Central memory CD8-positive, alpha-beta T cell (primary cell): ENCODE measurements around the gene TPRKB.
"Not testable (repeated sequence)": the region's sequence is repeated elsewhere in the genome, so short reads cannot be mapped to it uniquely, and the experiment has no call there.

Experiments used
- ATAC-seq: fragments of 150-1000 bp; cut with Tn5 transposase; replicated peaks from 2 replicates; pipeline ENCODE4 v1.10.0; 2022; ENCODE audit warnings: mild to moderate bottlenecking, moderate FRiP score, moderate number of reproducible peaks; ENCODE audit not compliant: poor library complexity, severe bottlenecking; ENCODE audit errors: extremely low read depth
- DNase-seq, 2 donors: peaks; one replicate each; pipeline ENCODE4 v3.0.0; 2021; ENCODE audit warnings: low spot score in 2 of 2
- H3K27ac Mint-ChIP-seq: one replicate; pipeline ENCODE4 v1.8.0; 2022; ENCODE audit warnings: low read depth, mild to moderate bottlenecking, moderate library complexity, mixed read lengths
- H3K27me3 Mint-ChIP-seq: one replicate; pipeline ENCODE4 v1.8.0; 2022; ENCODE audit warnings: mixed read lengths
- H3K36me3 Mint-ChIP-seq: one replicate; pipeline ENCODE4 v1.8.0; 2022; ENCODE audit warnings: mild to moderate bottlenecking, moderate library complexity, mixed read lengths; ENCODE audit not compliant: insufficient read depth
- H3K4me1 Mint-ChIP-seq: one replicate; pipeline ENCODE4 v1.8.0; 2022; ENCODE audit warnings: mixed read lengths
- H3K4me3 Mint-ChIP-seq: one replicate; pipeline ENCODE4 v1.8.0; 2022; ENCODE audit warnings: mild to moderate bottlenecking, moderate library complexity, mixed read lengths
- H3K9me3 Mint-ChIP-seq: one replicate; pipeline ENCODE4 v1.8.0; 2022; ENCODE audit warnings: mixed read lengths

TPRKB gene

GRCh38 chr2:73728043-73728442 lies 9.1 kb downstream of the TPRKB start:
- Mint-ChIP-seq H3K27me3 (no peaks in the 10 kb centered on the region), H3K4me3 (no peak overlapping the region), H3K9me3 (no peaks in the 10 kb centered on the region), H3K27ac (no peak overlapping the region), H3K36me3 (peaks cover 27% of the 10 kb centered on the region), H3K4me1 (no peaks in the 10 kb centered on the region)
- no peak for ATAC-seq
- no peak for DNase-seq

GRCh38 chr2:73726657-73727056 lies 10.5 kb downstream of the TPRKB start:
- not testable (repeated sequence) for H3K27me3 Mint-ChIP-seq, H3K27ac Mint-ChIP-seq, H3K4me1 Mint-ChIP-seq, H3K9me3 Mint-ChIP-seq, ATAC-seq, H3K4me3 Mint-ChIP-seq, DNase-seq
- H3K36me3 Mint-ChIP-seq = peaks cover 21% of the 10 kb centered on the region

- Mint-ChIP-seq H3K27ac (no peak overlapping the region), H3K9me3 (no peaks in the 10 kb centered on the region), H3K4me3 (no peak overlapping the region), H3K36me3 (no peaks in the 10 kb centered on the region), H3K4me1 (peaks cover 5% of the 10 kb centered on the region), H3K27me3 (peaks cover 34% of the 10 kb centered on the region)
- ATAC-seq = no peak
- no peak for DNase-seq
Observed at GRCh38 chr2:73718851-73719621, 18.1 kb downstream of the TPRKB start.

GRCh38 chr2:73718421-73718820 lies 18.7 kb downstream of the TPRKB start:
- ATAC-seq (no peak), DNase-seq (no peak)
- H3K27me3 Mint-ChIP-seq = peaks cover 40% of the 10 kb centered on the region
- H3K4me1 Mint-ChIP-seq = peaks cover 5% of the 10 kb centered on the region
- H3K4me3 Mint-ChIP-seq = no peak overlapping the region
- H3K9me3 Mint-ChIP-seq = peaks cover 5% of the 10 kb centered on the region
- no peak overlapping the region for H3K27ac Mint-ChIP-seq
- H3K36me3 Mint-ChIP-seq = no peaks in the 10 kb centered on the region

- not testable (repeated sequence) for H3K27ac Mint-ChIP-seq, H3K36me3 Mint-ChIP-seq, H3K4me1 Mint-ChIP-seq
Observed at GRCh38 chr2:73717695-73718094, 19.4 kb downstream of the TPRKB start.

GRCh38 chr2:73717251-73717606 lies 19.9 kb downstream of the TPRKB start:
- no peak overlapping the region for H3K27ac Mint-ChIP-seq
- no peak for ATAC-seq

More at GRCh38 chr2:73717695-73718094, 19.4 kb downstream of the TPRKB start:
- not testable (repeated sequence) for DNase-seq, H3K4me3 Mint-ChIP-seq, H3K9me3 Mint-ChIP-seq, ATAC-seq
- H3K27me3 Mint-ChIP-seq = peaks cover 43% of the 10 kb centered on the region

GRCh38 chr2:73716543-73717250 lies 20.4 kb downstream of the TPRKB start:
- H3K4me3 Mint-ChIP-seq = no peak overlapping the region
- ATAC-seq = no peak
- peaks cover 49% of the 10 kb centered on the region for H3K27me3 Mint-ChIP-seq

More at GRCh38 chr2:73717251-73717606, 19.9 kb downstream of the TPRKB start:
- peaks cover 5% of the 10 kb centered on the region for H3K4me1 Mint-ChIP-seq
- H3K36me3 Mint-ChIP-seq = no peaks in the 10 kb centered on the region
- H3K27me3 Mint-ChIP-seq = peaks cover 44% of the 10 kb centered on the region
- no peak for DNase-seq
- no peak overlapping the region for H3K4me3 Mint-ChIP-seq
- H3K9me3 Mint-ChIP-seq = peaks cover 5% of the 10 kb centered on the region

GRCh38 chr2:73714091-73714490 lies 23.1 kb downstream of the TPRKB start:
- Mint-ChIP-seq H3K27me3 (peaks cover 75% of the 10 kb centered on the region), H3K4me1 (peaks cover 5% of the 10 kb centered on the region), H3K9me3 (peaks cover 11% of the 10 kb centered on the region), H3K36me3 (no peaks in the 10 kb centered on the region), H3K27ac (no peak overlapping the region), H3K4me3 (no peak overlapping the region)
- no peak for DNase-seq
- no peak for ATAC-seq

More at GRCh38 chr2:73716543-73717250, 20.4 kb downstream of the TPRKB start:
- Mint-ChIP-seq H3K9me3 (peaks cover 5% of the 10 kb centered on the region), H3K27ac (no peak overlapping the region), H3K36me3 (no peaks in the 10 kb centered on the region), H3K4me1 (peaks cover 5% of the 10 kb centered on the region)
- no peak for DNase-seq

GRCh38 chr2:73708527-73708926 lies 28.6 kb downstream of the TPRKB start:
- H3K4me1 Mint-ChIP-seq = no peaks in the 10 kb centered on the region
- no peak overlapping the region for H3K27ac Mint-ChIP-seq
- no peak for DNase-seq
- no peak overlapping the region for H3K4me3 Mint-ChIP-seq
- H3K36me3 Mint-ChIP-seq = no peaks in the 10 kb centered on the region
- H3K27me3 Mint-ChIP-seq = peaks cover 74% of the 10 kb centered on the region
- ATAC-seq = no peak
- peaks cover 7% of the 10 kb centered on the region for H3K9me3 Mint-ChIP-seq

GRCh38 chr2:73707636-73708035 lies 29.5 kb downstream of the TPRKB start:
- DNase-seq (no peak), ATAC-seq (no peak)
- H3K36me3 Mint-ChIP-seq = peaks cover 4% of the 10 kb centered on the region
- no peak overlapping the region for H3K27ac Mint-ChIP-seq
- peaks cover 6% of the 10 kb centered on the region for H3K9me3 Mint-ChIP-seq
- H3K4me1 Mint-ChIP-seq = no peaks in the 10 kb centered on the region
- no peak overlapping the region for H3K4me3 Mint-ChIP-seq
- peaks cover 79% of the 10 kb centered on the region for H3K27me3 Mint-ChIP-seq

GRCh38 chr2:73707058-73707457 lies 30.1 kb downstream of the TPRKB start:
- H3K36me3 Mint-ChIP-seq = peaks cover 4% of the 10 kb centered on the region
- no peak overlapping the region for H3K4me3 Mint-ChIP-seq
- peaks cover 78% of the 10 kb centered on the region for H3K27me3 Mint-ChIP-seq
- peaks cover 6% of the 10 kb centered on the region for H3K9me3 Mint-ChIP-seq
- ATAC-seq = no peak
- no peak for DNase-seq
- no peaks in the 10 kb centered on the region for H3K4me1 Mint-ChIP-seq
- H3K27ac Mint-ChIP-seq = no peak overlapping the region

- Mint-ChIP-seq H3K9me3 (peaks cover 6% of the 10 kb centered on the region), H3K36me3 (peaks cover 4% of the 10 kb centered on the region), H3K27me3 (peaks cover 68% of the 10 kb centered on the region), H3K4me1 (no peaks in the 10 kb centered on the region), H3K4me3 (no peak overlapping the region), H3K27ac (no peak overlapping the region)
- no peak for ATAC-seq
- DNase-seq = no peak
Observed at GRCh38 chr2:73705091-73705490, 32.1 kb downstream of the TPRKB start.

GRCh38 chr2:73704285-73704684 lies 32.9 kb downstream of the TPRKB start:
- no peak overlapping the region for H3K4me3 Mint-ChIP-seq
- no peaks in the 10 kb centered on the region for H3K9me3 Mint-ChIP-seq
- H3K27me3 Mint-ChIP-seq = peaks cover 60% of the 10 kb centered on the region
- peaks cover 4% of the 10 kb centered on the region for H3K36me3 Mint-ChIP-seq
- H3K4me1 Mint-ChIP-seq = no peaks in the 10 kb centered on the region
- DNase-seq (no peak), ATAC-seq (no peak)
- H3K27ac Mint-ChIP-seq = no peak overlapping the region
